Hair follicular keratinocyte (primary cell): ENCODE data around the gene PCDHB15. TPM values are rescaled to one million over a fixed set of nuclear protein-coding genes. Genes with fewer than 3 reads are reported as not detected.

Source experiments
- total RNA-seq: library from RNA; depleted of rRNA; stranded (reverse); fragments of >200 nt; gene quantifications from 2 replicates; pipeline ENCODE4 v1.2.3, GENCODE V29; 2015

PCDHB15 gene
- total RNA-seq = 0.04 and 0.08 TPM in 2 replicates

DNA sequence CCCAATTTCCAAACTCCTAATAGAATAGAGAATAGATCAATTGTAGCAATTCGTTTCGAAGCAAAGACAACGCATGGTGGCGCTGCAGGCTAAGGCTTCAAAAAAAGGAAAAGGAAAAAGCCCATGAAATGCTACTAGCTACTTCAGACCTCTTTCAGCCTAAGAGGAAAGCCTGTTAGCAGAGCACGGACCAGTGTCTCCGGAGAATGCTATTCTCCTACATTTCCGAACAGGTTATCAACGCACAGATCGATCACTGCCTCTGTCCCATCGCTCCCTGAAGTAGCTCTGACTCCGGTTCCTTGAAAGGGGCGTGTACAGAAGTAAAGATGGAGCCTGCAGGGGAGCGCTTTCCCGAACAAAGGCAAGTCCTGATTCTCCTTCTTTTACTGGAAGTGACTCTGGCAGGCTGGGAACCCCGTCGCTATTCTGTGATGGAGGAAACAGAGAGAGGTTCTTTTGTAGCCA lies at the start of gene PCDHB15:
Gene PCDHB15 (plus strand): TSS at position 146 of the 468 bp plus-strand sequence. CDS start 184 bp downstream, at position 330.

GRCh38 chr5:141199359-141200235 lies 45.6 kb upstream of the PCDHB15 start, which contains the start of gene PCDHB11:
Gene PCDHB11, plus strand, starts transcription at chr5:141199627. Its CDS starts 148 bp downstream, at chr5:141199775.

DNA sequence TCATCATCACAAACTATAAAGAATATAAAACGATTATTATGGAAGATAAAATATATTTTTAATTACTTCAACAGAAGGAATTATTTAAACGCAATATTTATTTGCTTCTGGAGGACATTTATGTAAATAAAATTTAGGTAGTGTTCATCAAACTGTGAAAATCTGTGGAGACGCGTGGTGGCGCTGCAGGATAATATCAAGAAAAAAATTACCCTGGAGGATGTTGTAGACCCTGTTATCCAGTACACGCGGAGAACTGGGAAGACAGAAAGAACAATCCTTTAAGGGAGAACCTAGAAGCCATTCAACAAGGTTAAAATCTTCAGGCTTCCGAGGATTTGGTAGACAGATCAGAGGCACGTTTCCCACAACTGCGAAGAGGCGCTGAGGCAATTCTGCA lies 36.7 kb upstream of the PCDHB15 start, which contains the start of gene PCDHB12:
Gene PCDHB12 (plus strand): TSS at position 242 of the 400 bp plus-strand sequence. CDS start 189 bp downstream, outside the sequence.

GRCh38 chr5:141213656-141214339 lies 31.4 kb upstream of the PCDHB15 start, which contains the start of gene PCDHB13:
Gene PCDHB13, plus strand, starts transcription at chr5:141213919. Its CDS starts 205 bp downstream, at chr5:141214124.

DNA sequence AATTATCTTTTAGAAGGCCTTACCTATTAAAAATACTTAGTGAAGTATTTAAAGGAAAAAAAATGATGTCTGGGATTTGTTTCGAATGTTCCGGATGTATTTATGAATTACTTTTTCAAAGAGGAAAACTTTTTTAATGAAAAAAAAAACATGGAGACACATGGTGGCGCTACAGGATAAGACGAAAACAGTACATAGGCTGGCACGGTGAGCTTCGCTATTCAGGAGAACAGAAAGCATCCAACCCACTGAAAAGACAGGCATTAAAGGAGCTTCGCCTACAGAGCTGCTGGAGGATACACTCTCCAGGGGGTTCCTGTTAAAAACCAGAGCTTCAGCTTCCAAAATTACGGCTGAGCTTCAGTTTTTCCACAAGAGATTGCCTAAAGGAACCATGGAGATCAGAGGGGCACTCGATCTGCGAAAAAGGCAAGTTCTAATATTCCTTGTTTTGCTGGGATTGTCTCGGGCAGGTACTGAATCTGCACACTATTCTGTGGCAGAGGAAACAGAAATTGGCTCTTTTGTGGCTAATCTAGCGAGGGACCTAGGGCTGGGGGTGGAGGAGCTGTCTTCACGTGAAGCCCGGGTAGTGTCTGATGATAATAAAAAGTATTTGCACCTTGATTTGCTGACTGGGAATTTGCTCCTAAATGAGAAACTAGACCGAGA lies 21.9 kb upstream of the PCDHB15 start, which contains the start of gene PCDHB14:
Gene PCDHB14 (plus strand): TSS at position 232 of the 672 bp plus-strand sequence. CDS start 163 bp downstream, at position 395.

Other genes with a start within 250 kb of the PCDHB15 start
- gene PCDHB1, start 194.0 kb upstream of the PCDHB15 start, total RNA-seq = not detected in 2 replicates
- 0.08 and 0.62 TPM in 2 replicates for gene PCDHB2, start 150.8 kb upstream of the PCDHB15 start, total RNA-seq
- gene PCDHB3, start 144.9 kb upstream of the PCDHB15 start, total RNA-seq = under 0.01 TPM in 1 of 2 replicates, not detected in the other
- 0.34 TPM in 1 of 2 replicates, not detected in the other for gene PCDHB4, start 123.6 kb upstream of the PCDHB15 start, total RNA-seq
- gene PCDHB5, start 110.2 kb upstream of the PCDHB15 start, total RNA-seq = not detected in 2 replicates
- not detected in 2 replicates for gene PCDHB6, start 95.3 kb upstream of the PCDHB15 start, total RNA-seq
- gene PCDHB7, start 72.8 kb upstream of the PCDHB15 start, total RNA-seq = not detected in 2 replicates
- gene PCDHB8, start 67.6 kb upstream of the PCDHB15 start, total RNA-seq = not detected in 2 replicates
- gene PCDHB16, start 63.0 kb upstream of the PCDHB15 start, total RNA-seq = 0.16 TPM in 1 of 2 replicates, not detected in the other
- 0.08 TPM in 1 of 2 replicates, not detected in the other for gene PCDHB9, start 58.2 kb upstream of the PCDHB15 start, total RNA-seq
- under 0.01 and 0.04 TPM in 2 replicates for gene PCDHB10, start 53.0 kb upstream of the PCDHB15 start, total RNA-seq
- gene PCDHB11, start 45.8 kb upstream of the PCDHB15 start, total RNA-seq = not detected in 2 replicates
- gene PCDHB12, start 36.7 kb upstream of the PCDHB15 start, total RNA-seq = not detected in 2 replicates
- not detected in 2 replicates for gene PCDHB13, start 31.5 kb upstream of the PCDHB15 start, total RNA-seq
- gene PCDHB14, start 22.1 kb upstream of the PCDHB15 start, total RNA-seq = 0.04 TPM in 1 of 2 replicates, not detected in the other
- not detected in 2 replicates for gene SLC25A2, start 58.7 kb downstream of the PCDHB15 start, total RNA-seq
- 28.9 and 35.5 TPM in 2 replicates for gene TAF7, start 75.4 kb downstream of the PCDHB15 start, total RNA-seq
- not detected in 2 replicates for gene PCDHGA1, start 85.1 kb downstream of the PCDHB15 start, total RNA-seq
- 0.04 and 0.55 TPM in 2 replicates for gene PCDHGA2, start 93.4 kb downstream of the PCDHB15 start, total RNA-seq
- gene PCDHGA3, start 98.4 kb downstream of the PCDHB15 start, total RNA-seq = 0.04 and 0.08 TPM in 2 replicates
- 0.23 and 0.38 TPM in 2 replicates for gene PCDHGB1, start 104.7 kb downstream of the PCDHB15 start, total RNA-seq
- gene PCDHGA4, start 109.6 kb downstream of the PCDHB15 start, total RNA-seq = 0.08 and 0.15 TPM in 2 replicates
- gene PCDHGB2, start 114.6 kb downstream of the PCDHB15 start, total RNA-seq = 0.08 and 0.23 TPM in 2 replicates
- gene PCDHGA5, start 118.8 kb downstream of the PCDHB15 start, total RNA-seq = under 0.01 TPM in 1 of 2 replicates, not detected in the other
- gene PCDHGB3, start 124.8 kb downstream of the PCDHB15 start, total RNA-seq = 0.31 and 0.46 TPM in 2 replicates
- 0.15 and 0.16 TPM in 2 replicates for gene PCDHGA6, start 128.5 kb downstream of the PCDHB15 start, total RNA-seq
- 0.11 and 0.86 TPM in 2 replicates for gene PCDHGA7, start 137.3 kb downstream of the PCDHB15 start, total RNA-seq
- 1.5 and 3.7 TPM in 2 replicates for gene PCDHGB4, start 142.3 kb downstream of the PCDHB15 start, total RNA-seq
- gene PCDHGA8, start 147.2 kb downstream of the PCDHB15 start, total RNA-seq = 0.08 and 0.39 TPM in 2 replicates
- 3.3 and 5.9 TPM in 2 replicates for gene PCDHGB5, start 152.6 kb downstream of the PCDHB15 start, total RNA-seq
- gene PCDHGA9, start 157.4 kb downstream of the PCDHB15 start, total RNA-seq = 0.53 and 0.70 TPM in 2 replicates
- 0.61 and 0.70 TPM in 2 replicates for gene PCDHGB6, start 162.6 kb downstream of the PCDHB15 start, total RNA-seq
- 1.3 and 1.6 TPM in 2 replicates for gene PCDHGA10, start 167.6 kb downstream of the PCDHB15 start, total RNA-seq
- 1.3 and 2.3 TPM in 2 replicates for gene PCDHGB7, start 172.3 kb downstream of the PCDHB15 start, total RNA-seq
- gene PCDHGA11, start 175.7 kb downstream of the PCDHB15 start, total RNA-seq = 0.84 and 0.94 TPM in 2 replicates
- 1.6 and 4.0 TPM in 2 replicates for gene PCDHGA12, start 185.1 kb downstream of the PCDHB15 start, total RNA-seq
- gene PCDHGC3, start 230.6 kb downstream of the PCDHB15 start, total RNA-seq = 21.8 and 60.9 TPM in 2 replicates
- gene PCDHGC4, start 239.6 kb downstream of the PCDHB15 start, total RNA-seq = 0.19 and 0.31 TPM in 2 replicates
- 1.2 and 5.0 TPM in 2 replicates for gene PCDHGC5, start 243.7 kb downstream of the PCDHB15 start, total RNA-seq